ENCODE measurements around the gene CASP14.
"Not testable (repeated sequence)": the region's sequence is repeated elsewhere in the genome, so short reads cannot be mapped to it uniquely, and the experiment has no call there.

Gene CASP14, protein sequence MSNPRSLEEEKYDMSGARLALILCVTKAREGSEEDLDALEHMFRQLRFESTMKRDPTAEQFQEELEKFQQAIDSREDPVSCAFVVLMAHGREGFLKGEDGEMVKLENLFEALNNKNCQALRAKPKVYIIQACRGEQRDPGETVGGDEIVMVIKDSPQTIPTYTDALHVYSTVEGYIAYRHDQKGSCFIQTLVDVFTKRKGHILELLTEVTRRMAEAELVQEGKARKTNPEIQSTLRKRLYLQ

GRCh38 chr19:15048885-15049541 is at the start of gene CASP14:
Gene CASP14 (plus strand): TSS chr19:15049480. CDS start chr19:15052252, 2,772 bp downstream.
- no peak for DNase-seq (ENCODE audit: low read depth)
- TF ChIP-seq, protein P1, sequence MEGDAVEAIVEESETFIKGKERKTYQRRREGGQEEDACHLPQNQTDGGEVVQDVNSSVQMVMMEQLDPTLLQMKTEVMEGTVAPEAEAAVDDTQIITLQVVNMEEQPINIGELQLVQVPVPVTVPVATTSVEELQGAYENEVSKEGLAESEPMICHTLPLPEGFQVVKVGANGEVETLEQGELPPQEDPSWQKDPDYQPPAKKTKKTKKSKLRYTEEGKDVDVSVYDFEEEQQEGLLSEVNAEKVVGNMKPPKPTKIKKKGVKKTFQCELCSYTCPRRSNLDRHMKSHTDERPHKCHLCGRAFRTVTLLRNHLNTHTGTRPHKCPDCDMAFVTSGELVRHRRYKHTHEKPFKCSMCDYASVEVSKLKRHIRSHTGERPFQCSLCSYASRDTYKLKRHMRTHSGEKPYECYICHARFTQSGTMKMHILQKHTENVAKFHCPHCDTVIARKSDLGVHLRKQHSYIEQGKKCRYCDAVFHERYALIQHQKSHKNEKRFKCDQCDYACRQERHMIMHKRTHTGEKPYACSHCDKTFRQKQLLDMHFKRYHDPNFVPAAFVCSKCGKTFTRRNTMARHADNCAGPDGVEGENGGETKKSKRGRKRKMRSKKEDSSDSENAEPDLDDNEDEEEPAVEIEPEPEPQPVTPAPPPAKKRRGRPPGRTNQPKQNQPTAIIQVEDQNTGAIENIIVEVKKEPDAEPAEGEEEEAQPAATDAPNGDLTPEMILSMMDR (IDR thresholded peaks at IDR 0.05; ENCODE audit: control insufficient read depth, insufficient read depth, low read depth, low read length, missing control alignments), result no peak
- H3K4me3 ChIP-seq (ENCODE audit: control insufficient read depth, low read depth, low read length), result no peak within 1 kb of the TSS

GRCh38 chr19:15008308-15008707 is 41.0 kb upstream of the CASP14 start:
- TF ChIP-seq, protein P1 (IDR thresholded peaks at IDR 0.05; ENCODE audit: control insufficient read depth, insufficient read depth, low read depth, low read length, missing control alignments), result no peak
- H3K4me3 ChIP-seq (ENCODE audit: control insufficient read depth, low read depth, low read length), result no peak overlapping the region
- DNase-seq (ENCODE audit: low read depth), result no peak

DNA sequence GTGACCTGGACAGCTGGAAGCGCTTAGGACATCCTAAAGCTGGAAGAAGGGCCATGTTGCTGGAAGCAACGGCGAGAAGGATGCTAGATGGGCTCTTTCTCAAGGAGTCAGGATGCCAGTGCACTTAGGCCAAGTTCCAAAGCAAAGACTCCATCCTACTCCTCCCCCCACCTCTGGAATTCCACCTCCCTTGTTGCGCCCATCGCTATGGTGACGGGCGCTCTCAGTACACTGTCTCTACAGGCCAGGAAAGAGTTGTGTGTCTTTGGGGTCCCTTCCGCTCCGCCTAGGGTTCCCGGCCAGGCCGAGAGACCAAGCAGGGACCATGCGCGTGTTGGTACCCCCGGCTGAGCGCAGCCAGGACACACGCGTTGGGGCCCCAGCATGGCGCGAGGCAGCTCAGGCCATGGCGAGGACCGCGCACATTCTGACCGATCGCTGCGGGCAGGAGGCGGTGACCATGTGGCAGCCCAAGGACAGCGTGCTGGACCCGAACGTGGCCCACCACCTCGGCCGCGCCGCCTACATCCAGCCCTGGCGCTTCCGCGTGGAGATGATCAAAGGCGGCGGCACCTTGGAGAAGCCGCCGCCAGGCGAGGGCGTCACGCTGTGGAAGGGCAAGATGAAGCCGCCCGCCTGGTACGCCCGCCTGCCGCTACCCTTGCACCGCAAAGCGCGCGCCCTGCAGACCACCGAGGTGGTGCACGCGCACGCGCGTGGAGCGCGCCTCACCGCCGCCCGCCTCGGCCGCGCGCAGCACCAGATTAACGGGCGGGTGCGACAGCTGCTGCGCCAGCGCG is 38.6 kb upstream of the CASP14 start:
- TF ChIP-seq, protein P1 (IDR thresholded peaks at IDR 0.05; ENCODE audit: control insufficient read depth, insufficient read depth, low read depth, low read length, missing control alignments), result no peak
- no peak for DNase-seq (ENCODE audit: low read depth)
- no peak overlapping the region for H3K4me3 ChIP-seq (ENCODE audit: control insufficient read depth, low read depth, low read length)

DNA sequence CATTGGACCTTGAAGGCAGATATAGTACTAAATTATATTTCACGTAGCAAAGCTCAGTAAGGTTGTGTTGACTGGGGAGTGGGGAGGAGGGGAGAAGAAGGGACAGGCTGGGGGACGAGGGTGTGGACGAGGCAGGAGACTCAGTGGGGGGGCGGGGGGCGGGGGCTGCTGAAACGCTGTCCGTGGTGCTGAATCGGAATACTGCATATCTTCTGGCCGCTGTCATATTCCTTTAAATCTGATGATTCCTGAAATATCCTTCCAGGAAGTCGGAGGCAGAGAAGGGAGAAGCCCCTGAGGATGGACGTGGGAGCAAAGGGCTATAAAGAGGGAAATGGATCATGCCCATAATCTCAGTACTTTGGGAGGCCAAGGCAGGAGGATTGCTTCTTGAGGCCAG is 34.7 kb upstream of the CASP14 start:
- DNase-seq (ENCODE audit: low read depth), result no peak
- H3K4me3 ChIP-seq (ENCODE audit: control insufficient read depth, low read depth, low read length), result no peak overlapping the region
- TF ChIP-seq, protein P1 (IDR thresholded peaks at IDR 0.05; ENCODE audit: control insufficient read depth, insufficient read depth, low read depth, low read length, missing control alignments), result no peak

GRCh38 chr19:15015946-15016542 is 33.2 kb upstream of the CASP14 start:
- TF ChIP-seq, protein P1 (IDR thresholded peaks at IDR 0.05; ENCODE audit: control insufficient read depth, insufficient read depth, low read depth, low read length, missing control alignments), result no peak
- DNase-seq (ENCODE audit: low read depth), result no peak
- H3K4me3 ChIP-seq (ENCODE audit: control insufficient read depth, low read depth, low read length), result no peak overlapping the region

- DNase-seq (ENCODE audit: low read depth); H3K4me3 ChIP-seq (ENCODE audit: control insufficient read depth, low read depth, low read length): not testable (repeated sequence)
These were observed 30.4 kb upstream of the CASP14 start for GRCh38 chr19:15018836-15019235.

Measured in AG09309 (cell line).